DND-41 (cell line): ENCODE measurements around the gene SCGB3A1.

Source experiments
- CTCF ChIP-seq: IDR thresholded peaks from 2 replicates; pipeline ENCODE4 v1.5.1; 2012; ENCODE audit warnings: borderline replicate concordance, low read length, moderate library complexity, mild to moderate bottlenecking; ENCODE audit not compliant: poor library complexity, severe bottlenecking; ENCODE audit errors: extremely low read depth
- EZH2 ChIP-seq: IDR thresholded peaks from 3 replicates; pipeline ENCODE4 v1.6.1; 2012; ENCODE audit warnings: borderline replicate concordance, low read depth, mild to moderate bottlenecking, moderate library complexity, low read length, inconsistent platforms; ENCODE audit not compliant: severe bottlenecking

GRCh38 chr5:180596668-180597231 is 5.5 kb upstream of the SCGB3A1 start:
- TF ChIP-seq CTCF: no peak
- no peak for TF ChIP-seq EZH2
